NK-92 (cell line): ENCODE measurements around the gene PLEK.
"Not testable (repeated sequence)": the region's sequence is repeated elsewhere in the genome, so short reads cannot be mapped to it uniquely, and the experiment has no call there.

Experiments
- DNase-seq: peaks from one replicate; lab custom pipeline; 2025; ENCODE audit not compliant: unreplicated experiment; lab: John Stamatoyannopoulos, UW

Gene PLEK, protein sequence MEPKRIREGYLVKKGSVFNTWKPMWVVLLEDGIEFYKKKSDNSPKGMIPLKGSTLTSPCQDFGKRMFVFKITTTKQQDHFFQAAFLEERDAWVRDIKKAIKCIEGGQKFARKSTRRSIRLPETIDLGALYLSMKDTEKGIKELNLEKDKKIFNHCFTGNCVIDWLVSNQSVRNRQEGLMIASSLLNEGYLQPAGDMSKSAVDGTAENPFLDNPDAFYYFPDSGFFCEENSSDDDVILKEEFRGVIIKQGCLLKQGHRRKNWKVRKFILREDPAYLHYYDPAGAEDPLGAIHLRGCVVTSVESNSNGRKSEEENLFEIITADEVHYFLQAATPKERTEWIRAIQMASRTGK

GRCh38 chr2:68365087-68365486 lies at the start of gene PLEK:
Gene PLEK (plus strand): TSS chr2:68365282. CDS start chr2:68365352, 70 bp downstream.
- no peak for DNase-seq

- DNase-seq = no peak
Measured at GRCh38 chr2:68316111-68316510, 49.0 kb upstream of the PLEK start.

- no peak for DNase-seq
Measured at GRCh38 chr2:68317971-68318913, 46.8 kb upstream of the PLEK start.

GRCh38 chr2:68318914-68319397 lies 46.1 kb upstream of the PLEK start:
- no peak for DNase-seq

- no peak for DNase-seq
Measured at GRCh38 chr2:68319398-68320117, 45.5 kb upstream of the PLEK start, which contains the start of gene CNRIP1. Gene CNRIP1 (minus strand): TSS chr2:68319949. CDS start chr2:68319400, 549 bp downstream.

- no peak for DNase-seq
Measured at GRCh38 chr2:68320118-68320641, 44.9 kb upstream of the PLEK start.

- no peak for DNase-seq
Measured at GRCh38 chr2:68325056-68325455, 40.0 kb upstream of the PLEK start.

DNA sequence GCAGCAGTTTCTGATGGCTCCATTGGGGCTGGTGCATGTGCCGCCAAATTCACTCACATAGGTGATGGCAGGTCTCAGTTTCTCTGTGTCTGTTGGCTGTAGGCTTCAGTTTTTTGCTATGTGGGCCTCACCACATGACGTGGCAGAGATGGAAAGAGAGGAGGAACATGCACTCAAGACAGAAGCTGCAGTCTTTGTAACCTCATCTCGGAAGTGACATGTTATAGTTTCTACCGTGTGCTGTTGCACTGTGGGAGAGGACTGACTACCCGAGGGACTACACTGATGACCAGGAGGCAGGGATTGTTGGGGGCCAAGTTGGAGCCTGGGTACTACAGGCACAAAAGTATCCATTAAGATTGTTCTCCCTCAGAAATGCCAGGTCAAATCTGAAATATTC lies 36.2 kb upstream of the PLEK start:
- no peak for DNase-seq

GRCh38 chr2:68330691-68331090 lies 34.4 kb upstream of the PLEK start:
- no peak for DNase-seq

GRCh38 chr2:68333009-68333408 lies 32.1 kb upstream of the PLEK start:
- DNase-seq = no peak

DNA sequence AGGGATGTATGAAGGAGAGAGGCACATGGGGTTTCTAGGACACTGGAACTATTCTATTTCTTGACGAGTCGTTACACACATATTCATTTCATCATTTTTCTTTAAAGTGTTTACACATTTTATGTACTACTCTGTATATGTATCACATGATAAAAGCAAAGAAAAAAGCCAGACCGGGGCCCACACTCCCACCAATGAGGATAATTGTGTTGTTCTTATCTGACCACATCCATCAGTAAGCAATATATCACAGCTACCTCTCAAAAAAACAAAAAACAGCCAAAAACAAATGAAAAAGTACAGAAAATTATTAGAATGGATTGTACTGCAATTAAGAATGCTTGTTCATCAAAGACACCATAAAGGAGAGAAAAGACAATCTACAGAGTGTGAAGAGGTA lies 31.2 kb upstream of the PLEK start:
- DNase-seq = no peak

DNA sequence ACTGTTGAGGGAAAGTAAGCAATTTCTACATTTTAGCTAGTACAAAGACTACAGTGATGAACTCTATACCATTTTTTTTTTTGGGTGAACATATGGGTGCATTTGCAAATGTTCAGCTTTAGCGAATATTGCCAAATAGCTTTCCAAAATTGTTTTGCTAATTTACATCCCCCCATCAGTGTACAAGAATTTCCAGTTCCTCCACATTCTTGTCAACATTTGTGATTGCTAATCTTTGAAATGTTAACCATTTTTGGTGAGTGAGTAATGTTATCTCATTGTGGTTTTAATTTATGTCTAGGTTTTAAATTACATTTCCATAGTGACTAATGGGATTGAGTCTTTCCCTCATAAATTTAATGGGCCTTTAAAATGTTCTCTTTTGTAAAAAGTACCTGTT lies 28.9 kb upstream of the PLEK start:
- no peak for DNase-seq

- no peak for DNase-seq
Measured at GRCh38 chr2:68340226-68341061, 24.6 kb upstream of the PLEK start.

DNA sequence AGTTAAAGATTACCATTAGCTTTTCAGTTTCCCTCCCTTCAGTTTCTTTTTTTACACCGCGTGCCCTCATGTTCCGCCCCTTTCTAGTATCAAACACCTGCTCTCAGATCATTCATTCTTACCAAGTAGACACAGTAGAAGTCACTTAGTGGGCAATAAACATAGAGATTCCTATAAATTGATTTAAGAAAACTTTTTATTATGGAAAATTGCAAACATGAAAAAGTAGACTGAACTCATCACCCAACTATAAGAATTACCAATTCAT lies 24.1 kb upstream of the PLEK start:
- DNase-seq = no peak

- DNase-seq = no peak
Measured at GRCh38 chr2:68341583-68341982, 23.5 kb upstream of the PLEK start.

DNA sequence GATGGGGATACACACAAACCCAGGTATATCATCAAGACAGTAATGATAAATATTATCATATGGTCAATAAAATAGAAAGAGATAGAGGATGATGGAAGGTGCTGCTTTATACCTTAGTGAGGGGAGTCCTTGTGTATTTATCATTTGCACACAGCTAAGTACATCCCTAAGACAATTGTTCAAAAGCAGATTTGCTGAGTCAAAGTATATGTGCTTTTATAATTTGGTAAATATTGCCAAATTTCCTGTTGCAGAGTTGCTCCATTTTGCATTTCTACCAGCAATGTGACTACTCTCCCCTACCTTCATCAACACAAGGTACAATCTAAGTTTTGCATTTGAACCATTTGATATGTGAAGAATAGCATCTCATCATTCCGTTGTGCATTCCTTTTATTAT lies 22.6 kb upstream of the PLEK start:
- no peak for DNase-seq

DNA sequence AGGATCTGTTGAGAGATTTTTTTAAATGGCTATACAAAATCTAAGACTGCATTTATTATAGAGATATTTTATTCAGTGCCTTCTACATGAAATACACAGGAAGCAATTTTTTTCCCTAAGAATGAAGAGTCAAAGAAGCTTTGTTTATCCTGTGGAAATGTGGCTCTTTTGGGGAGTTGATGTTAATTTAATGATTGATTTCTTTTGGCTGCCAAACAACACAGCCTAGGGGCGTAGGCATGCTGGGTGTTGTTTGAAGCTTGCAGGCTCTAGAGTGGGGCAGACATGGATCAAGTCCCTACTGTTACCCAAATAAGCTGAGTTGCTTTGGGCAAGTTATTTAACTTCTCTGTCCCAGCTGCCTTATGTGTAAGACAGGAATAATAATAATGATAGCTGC lies 21.1 kb upstream of the PLEK start:
- DNase-seq = no peak

- no peak for DNase-seq
Measured at GRCh38 chr2:68345129-68345875, 19.8 kb upstream of the PLEK start.

- DNase-seq = not testable (repeated sequence)
Measured at GRCh38 chr2:68349091-68349490, 16.0 kb upstream of the PLEK start.

DNA sequence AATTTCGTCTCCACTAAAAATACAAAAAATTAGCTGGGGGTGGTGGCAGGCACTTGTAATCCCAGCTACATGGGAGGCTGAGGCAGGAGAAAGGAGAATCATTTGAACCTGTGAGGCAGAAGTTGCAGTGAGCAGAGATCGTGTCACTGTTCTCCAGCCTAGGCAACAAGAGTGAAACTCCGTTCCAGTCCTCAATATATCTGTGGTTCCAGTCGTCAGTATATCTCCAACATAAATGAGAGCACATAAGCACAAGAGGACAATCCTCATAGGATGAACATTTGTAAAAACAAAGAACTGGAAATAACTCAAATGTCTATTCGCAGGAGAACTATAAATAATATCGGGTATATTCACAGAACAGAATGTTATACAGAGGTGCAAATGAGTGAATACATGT lies 13.1 kb upstream of the PLEK start:
- DNase-seq = no peak
